ENCODE data around the gene HRCT1.

GRCh38 chr9:35864695-35865255, 41.2 kb upstream of the HRCT1 start:
- TF ChIP-seq POLR2A (IDR thresholded peaks at IDR 0.05): no peak
- no peak for TF ChIP-seq CTCF (IDR thresholded peaks at IDR 0.05)
